GM19099 (cell line): ENCODE results near the gene MRPS23.

Experiments
- POLR2A ChIP-seq: IDR thresholded peaks from 3 replicates; pipeline ENCODE4 v1.6.1; 2011; ENCODE audit warnings: low read depth; ENCODE audit not compliant: insufficient read length; ENCODE audit errors: extremely low read depth

MRPS23 gene

GRCh38 chr17:57861000-57861789, 11.4 kb upstream of the MRPS23 start:
- TF ChIP-seq POLR2A: no peak

DNA sequence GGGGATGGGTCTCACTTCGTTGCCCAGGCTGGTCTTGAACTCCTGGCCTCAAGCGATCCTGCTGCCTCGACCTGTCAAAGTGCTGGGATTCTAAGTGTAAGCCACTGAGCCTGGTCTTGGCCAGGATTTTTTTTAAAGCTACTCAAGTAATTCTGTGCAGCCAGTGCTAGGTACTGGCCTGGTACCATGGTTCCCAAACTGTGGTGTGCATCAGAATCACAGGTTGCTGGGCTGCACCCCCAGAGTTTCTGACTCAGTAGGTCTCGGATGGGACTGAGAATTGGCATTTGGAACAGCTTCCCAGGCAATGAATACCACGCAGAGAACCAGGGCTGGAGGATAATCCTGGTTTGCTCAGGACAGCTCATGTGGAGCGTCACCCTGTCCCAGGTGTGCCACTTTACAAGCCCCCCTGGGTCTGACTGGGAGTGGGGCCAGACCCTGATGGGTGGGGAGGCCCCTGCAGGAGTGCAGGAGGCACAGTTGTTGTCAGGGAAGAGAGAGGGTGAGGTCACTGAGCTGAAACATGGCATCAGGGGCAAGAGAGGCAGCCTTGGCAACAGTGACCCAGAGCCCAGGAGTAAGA, 10.7 kb upstream of the MRPS23 start:
- TF ChIP-seq POLR2A: no peak

GRCh38 chr17:57859601-57860413, 10.0 kb upstream of the MRPS23 start:
- TF ChIP-seq POLR2A: no peak

DNA sequence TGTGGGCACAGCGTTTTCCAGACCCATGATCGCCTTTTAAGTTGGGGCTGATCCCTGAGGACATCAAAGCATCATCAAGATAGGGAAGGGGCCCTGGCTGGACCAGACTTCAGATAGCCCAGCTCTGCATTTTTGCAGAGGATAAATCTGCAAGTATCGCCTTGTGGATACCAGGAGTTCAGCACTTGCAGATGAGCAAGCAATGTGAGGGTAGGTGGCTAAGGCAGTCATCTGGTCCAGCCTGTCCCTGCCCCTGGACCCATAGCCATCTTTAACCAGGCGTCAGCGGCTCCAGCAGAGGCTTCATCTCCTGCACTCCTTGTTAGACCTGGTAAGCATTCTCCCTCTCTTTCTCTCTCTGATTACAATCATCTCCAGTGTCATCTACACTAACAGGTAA, 9.0 kb upstream of the MRPS23 start:
- no peak for TF ChIP-seq POLR2A

DNA sequence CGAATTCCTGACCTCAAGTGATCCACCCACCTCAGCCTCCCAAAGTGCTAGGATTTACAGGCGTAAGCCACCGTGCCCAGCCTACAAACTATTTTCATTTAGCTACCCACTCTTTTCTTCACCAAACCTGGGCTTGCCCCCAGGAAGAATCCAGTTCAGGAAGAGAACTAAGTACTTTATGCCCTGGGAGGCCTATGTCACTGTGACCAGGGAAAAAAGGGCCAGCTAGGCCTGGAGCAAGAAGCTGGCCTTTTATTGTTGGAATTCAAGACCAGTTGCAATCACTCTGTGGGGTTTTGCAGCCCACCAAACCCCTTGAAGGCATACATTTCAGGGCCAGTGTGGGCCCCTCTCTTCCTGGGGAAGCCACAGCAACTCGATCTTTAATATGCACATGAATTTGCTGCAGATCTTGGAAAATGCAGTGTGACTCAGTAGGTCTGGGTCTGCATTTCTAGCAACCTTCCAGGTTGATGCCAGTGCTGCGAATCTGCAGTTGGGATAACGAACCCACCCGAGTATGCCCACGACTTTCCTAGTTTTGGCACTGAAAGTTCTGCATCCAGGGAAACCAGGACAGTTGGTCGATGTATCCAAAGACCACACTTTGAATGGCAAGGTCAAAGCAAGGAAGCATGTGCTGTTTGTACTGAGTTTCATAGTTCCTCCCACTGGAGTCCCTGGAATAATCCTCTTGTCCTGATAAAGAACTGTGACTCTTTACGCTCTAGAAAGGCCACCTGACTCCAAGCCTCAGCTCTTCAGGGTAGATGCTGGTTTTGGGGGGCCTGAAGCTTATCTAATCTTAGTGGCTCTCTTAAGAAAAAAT, 7.2 kb upstream of the MRPS23 start:
- TF ChIP-seq POLR2A: no peak

GRCh38 chr17:57855391-57856035, 5.7 kb upstream of the MRPS23 start:
- no peak for TF ChIP-seq POLR2A

DNA sequence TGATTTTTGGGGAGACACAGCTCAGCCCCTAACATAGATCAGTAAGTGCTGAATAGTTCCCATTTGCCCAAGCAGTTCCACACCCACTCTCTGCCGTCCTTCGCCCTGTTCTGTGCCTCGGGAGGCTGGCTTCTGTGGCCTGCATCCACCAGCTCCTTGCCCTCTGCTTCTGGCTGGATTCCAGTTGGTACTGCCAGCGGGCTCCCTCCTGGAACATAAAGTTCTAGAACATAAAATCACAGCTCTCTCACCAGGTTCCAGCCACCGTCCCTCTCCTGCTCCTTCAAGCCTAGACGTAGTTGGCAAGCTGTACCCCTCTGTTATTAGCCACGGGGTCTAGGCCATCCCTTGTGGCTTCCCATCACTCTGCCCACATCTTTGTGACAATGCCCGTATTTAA, 3.9 kb upstream of the MRPS23 start:
- no peak for TF ChIP-seq POLR2A

DNA sequence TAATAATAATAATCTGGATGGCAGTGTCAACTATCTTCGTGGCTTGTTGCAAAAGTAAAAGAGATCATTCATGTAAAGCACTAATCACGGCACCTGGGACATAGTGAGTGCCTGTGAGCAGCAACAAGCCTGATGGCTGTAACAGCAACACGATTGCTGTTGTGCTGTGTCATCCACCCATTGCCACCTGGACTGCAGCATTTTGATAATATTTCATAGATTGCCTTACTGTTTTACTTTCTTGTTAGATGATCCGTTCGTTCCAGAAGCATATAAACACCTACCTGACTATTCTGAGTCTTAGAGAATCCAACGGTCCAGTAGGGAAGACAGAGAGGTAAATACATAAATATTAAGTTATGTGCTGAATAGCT, 3.1 kb upstream of the MRPS23 start:
- no peak for TF ChIP-seq POLR2A

DNA sequence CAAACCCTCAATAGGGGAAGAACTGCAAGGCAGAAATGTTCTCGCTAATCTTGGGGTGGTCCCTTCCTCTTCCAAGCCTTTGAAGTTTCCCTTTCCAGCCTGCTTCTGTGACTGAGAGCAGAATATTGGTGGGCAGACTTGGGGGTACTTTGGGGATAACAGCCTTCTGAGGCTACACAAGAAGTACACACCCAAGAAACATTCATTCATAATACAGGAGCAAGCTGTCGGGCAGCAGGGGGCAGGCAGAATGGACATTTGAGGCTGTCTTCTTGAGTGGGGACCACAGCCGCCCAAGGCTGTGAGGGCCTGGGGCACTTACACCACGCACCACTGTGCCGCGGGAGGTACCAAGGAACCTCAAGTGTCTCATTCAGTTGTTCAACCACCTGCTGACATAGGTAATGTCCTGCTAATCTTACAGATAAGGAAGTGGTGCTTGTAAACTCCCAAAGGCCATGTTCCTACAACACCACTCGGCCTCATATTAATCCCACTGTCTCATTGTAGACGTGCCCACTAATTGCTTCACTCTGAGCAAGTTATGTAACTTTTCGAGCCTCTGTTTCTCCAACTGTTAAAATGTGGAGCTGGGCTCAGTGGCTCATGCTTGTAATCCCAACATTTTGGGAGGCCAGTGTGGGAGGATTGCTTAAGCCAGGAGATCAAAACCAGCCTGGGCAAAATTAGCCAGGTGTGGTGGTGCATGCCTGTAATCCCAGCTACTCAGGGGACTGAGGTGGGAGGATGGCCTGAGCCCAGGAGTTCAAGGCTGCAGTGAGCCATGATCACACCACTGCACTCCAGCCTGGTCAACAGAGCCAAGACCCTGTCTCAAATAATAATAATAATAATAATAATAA, 2.5 kb upstream of the MRPS23 start:
- no peak for TF ChIP-seq POLR2A

- no peak for TF ChIP-seq POLR2A
These were observed 526 bp downstream of the MRPS23 start for GRCh38 chr17:57849163-57849873.

GRCh38 chr17:57842280-57842679, 7.6 kb downstream of the MRPS23 start:
- TF ChIP-seq POLR2A: no peak

- TF ChIP-seq POLR2A: no peak
These were observed 10.3 kb downstream of the MRPS23 start for GRCh38 chr17:57839571-57839923.
